ENCODE results near the gene HBS1L. TPM values are rescaled to one million over a fixed set of nuclear protein-coding genes. Genes with fewer than 3 reads are reported as not detected.
A peak's percentile ranks its signal among the peaks of the same experiment; 100 is the strongest.

The HBS1L gene
- total RNA-seq, 5 donors from 2014 or later (not counting 1 experiment from before 2014, with no cell fraction given), result 51.4 to 112 (median 69.7) TPM

DNA sequence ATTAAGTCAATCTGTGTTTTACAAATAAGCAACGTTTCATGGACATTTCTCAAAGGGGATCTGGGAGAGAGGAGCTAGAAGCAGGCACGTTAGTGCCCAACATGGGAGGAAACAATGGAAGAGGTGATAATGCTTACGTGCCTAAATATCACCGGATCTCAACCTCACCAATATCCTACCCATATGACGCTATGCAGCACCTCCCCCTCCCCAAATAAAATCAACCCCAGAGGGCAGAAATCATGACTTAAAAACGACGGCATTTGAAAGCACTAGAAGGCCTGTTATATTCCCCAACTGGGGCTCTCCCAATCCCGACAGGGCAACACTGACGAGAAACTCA is 425 bp downstream of the HBS1L start:
- no peaks in the 10 kb centered on the region for H3K27me3 ChIP-seq (replicated peaks in 1 of 2; ENCODE audit: control insufficient read depth in 2 of 2, extremely low read depth in 1 of 2, insufficient read depth in 2 of 2, low read length in 1 of 2)
- H3K9me3 ChIP-seq, result no peaks in the 10 kb centered on the region
- H3K27ac Mint-ChIP-seq, result peak overlapping the region; percentile 89 to 98
- DNase-seq (peak in 7 of 35 experiments; percentile 8 to 56 (median 15)), ATAC-seq (replicated peaks in 1 of 4) (peak; percentile 1 to 20 (median 2))
- H3K4me3 ChIP-seq (ENCODE audit: control insufficient read depth in 1 of 2, extremely low read depth in 1 of 2, low read length in 1 of 2), result peak overlapping the region; percentile 87 to 100
- peaks cover 43 to 46% (median 43%) of the 10 kb centered on the region in 3 donors for H3K4me1 Mint-ChIP-seq
- H3K36me3 Mint-ChIP-seq, result peaks cover 14% of the 10 kb centered on the region
- ChIA-PET CTCF (interaction anchor here in 1 of 2 donors (1.0 to 2.6 kb wide), 5 partner anchors 13 to 130 kb away, joined by 3 to 26 read pairs (median 5); no protein-coding TSS in a partner anchor), POLR2A (interaction anchor here (0.5 to 1.9 kb wide), 12 partner anchors 11 to 445 kb away, joined by 3 to 16 read pairs (median 6); no protein-coding TSS in a partner anchor)
- H3K4me1 ChIP-seq (ENCODE audit: control insufficient read depth in 1 of 2, extremely low read depth in 1 of 2, insufficient read depth in 2 of 2, low read length in 2 of 2), result peaks cover 19 to 23% of the 10 kb centered on the region in 2 experiments
- peak overlapping the region; percentile 92 to 100 (median 99) for H3K4me3 Mint-ChIP-seq
- H3K27me3 Mint-ChIP-seq, result no peaks in the 10 kb centered on the region
- H3K9me3 Mint-ChIP-seq, result no peaks in the 10 kb centered on the region
- H3K27ac ChIP-seq (ENCODE audit: low read length), result peak overlapping the region; percentile 95
- peaks cover 0 to 8% of the 10 kb centered on the region in 2 donors for H3K36me3 ChIP-seq (ENCODE audit: control insufficient read depth in 2 of 2, extremely low read depth in 1 of 2, insufficient read depth in 1 of 2, low read length in 1 of 2)
- WGBS (ENCODE audit: insufficient coverage), result 0% methylated on average over 5 of the region's 9 CpGs

- ChIA-PET POLR2A (interaction anchor here in 1 of 2 donors (1.0 kb wide), 1 partner anchor 33 kb away, joined by 6 read pairs; no protein-coding TSS in a partner anchor), CTCF (interaction anchor here in 1 of 2 donors (1.8 kb wide), 1 partner anchor 131 kb away, joined by 7 read pairs; no protein-coding TSS in a partner anchor)
- Mint-ChIP-seq H3K9me3 (no peaks in the 10 kb centered on the region), H3K27me3 (no peaks in the 10 kb centered on the region), H3K27ac (peak overlapping the region; percentile 89 to 98), H3K4me1 (peaks cover 50 to 52% (median 50%) of the 10 kb centered on the region in 3 donors), H3K36me3 (peaks cover 22% of the 10 kb centered on the region), H3K4me3 (peak overlapping the region; percentile 92 to 100 (median 99))
- H3K36me3 ChIP-seq (ENCODE audit: control insufficient read depth in 2 of 2, extremely low read depth in 1 of 2, insufficient read depth in 1 of 2, low read length in 1 of 2), result peaks cover 0 to 14% of the 10 kb centered on the region in 2 donors
- ATAC-seq (replicated peaks in 1 of 4) (no peak), DNase-seq (no peak)
- peak overlapping the region; percentile 87 to 100 for H3K4me3 ChIP-seq (ENCODE audit: control insufficient read depth in 1 of 2, extremely low read depth in 1 of 2, low read length in 1 of 2)
- H3K27ac ChIP-seq (ENCODE audit: low read length), result peak overlapping the region; percentile 95
- no CpG with 5 or more reads among the region's 2 CpGs for WGBS (ENCODE audit: insufficient coverage)
- H3K27me3 ChIP-seq (replicated peaks in 1 of 2; ENCODE audit: control insufficient read depth in 2 of 2, extremely low read depth in 1 of 2, insufficient read depth in 2 of 2, low read length in 1 of 2), result no peaks in the 10 kb centered on the region
- H3K9me3 ChIP-seq, result no peaks in the 10 kb centered on the region
- peaks cover 19 to 23% of the 10 kb centered on the region in 2 experiments for H3K4me1 ChIP-seq (ENCODE audit: control insufficient read depth in 1 of 2, extremely low read depth in 1 of 2, insufficient read depth in 2 of 2, low read length in 2 of 2)
Observed at GRCh38 chr6:135053406-135053805, 1.2 kb downstream of the HBS1L start.

DNA sequence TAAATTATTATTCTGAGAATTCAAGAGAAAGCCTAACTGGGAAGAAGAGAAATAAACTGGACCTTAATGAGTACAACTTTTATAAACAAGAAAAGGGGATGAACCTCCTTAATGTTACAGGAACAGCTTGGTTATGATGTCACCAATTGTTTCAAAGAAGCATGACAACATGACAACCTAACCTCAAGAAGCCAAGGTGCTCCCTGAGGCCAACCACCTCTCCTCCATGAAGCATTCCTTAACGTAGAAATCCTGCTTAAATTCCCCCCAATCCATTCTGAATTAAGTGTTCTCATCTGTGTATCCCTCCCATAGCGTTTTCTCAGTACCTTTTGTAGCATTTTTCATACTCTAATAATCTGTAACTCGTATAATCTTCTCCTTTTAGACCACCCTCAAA is 1.7 kb downstream of the HBS1L start:
- DNase-seq (peak in 1 of 35 experiments; percentile 15), ATAC-seq (replicated peaks in 1 of 4) (no peak)
- Histone ChIP-seq H3K27ac (ENCODE audit: low read length) (no peak overlapping the region), H3K4me1 (ENCODE audit: control insufficient read depth in 1 of 2, extremely low read depth in 1 of 2, insufficient read depth in 2 of 2, low read length in 2 of 2) (peaks cover 19 to 23% of the 10 kb centered on the region in 2 experiments), H3K36me3 (ENCODE audit: control insufficient read depth in 2 of 2, extremely low read depth in 1 of 2, insufficient read depth in 1 of 2, low read length in 1 of 2) (peaks cover 0 to 19% of the 10 kb centered on the region in 2 donors), H3K4me3 (ENCODE audit: control insufficient read depth in 1 of 2, extremely low read depth in 1 of 2, low read length in 1 of 2) (no peak overlapping the region), H3K27me3 (replicated peaks in 1 of 2; ENCODE audit: control insufficient read depth in 2 of 2, extremely low read depth in 1 of 2, insufficient read depth in 2 of 2, low read length in 1 of 2) (no peaks in the 10 kb centered on the region), H3K9me3 (no peaks in the 10 kb centered on the region)
- Mint-ChIP-seq H3K4me3 (peak overlapping the region; percentile 92 to 100 (median 99)), H3K27me3 (no peaks in the 10 kb centered on the region), H3K9me3 (no peaks in the 10 kb centered on the region), H3K4me1 (peaks cover 54 to 56% (median 55%) of the 10 kb centered on the region in 3 donors), H3K27ac (peak overlapping the region; percentile 4 to 98), H3K36me3 (peaks cover 27% of the 10 kb centered on the region)
- CTCF ChIA-PET, result no interaction called here
- POLR2A ChIA-PET, result interaction anchor here (0.8 to 1.1 kb wide), 3 partner anchors 12 to 34 kb away, joined by 3 to 6 read pairs (median 4); no protein-coding TSS in a partner anchor
- WGBS (ENCODE audit: insufficient coverage), result 20% methylated on average over 1 of the region's 3 CpGs

DNA sequence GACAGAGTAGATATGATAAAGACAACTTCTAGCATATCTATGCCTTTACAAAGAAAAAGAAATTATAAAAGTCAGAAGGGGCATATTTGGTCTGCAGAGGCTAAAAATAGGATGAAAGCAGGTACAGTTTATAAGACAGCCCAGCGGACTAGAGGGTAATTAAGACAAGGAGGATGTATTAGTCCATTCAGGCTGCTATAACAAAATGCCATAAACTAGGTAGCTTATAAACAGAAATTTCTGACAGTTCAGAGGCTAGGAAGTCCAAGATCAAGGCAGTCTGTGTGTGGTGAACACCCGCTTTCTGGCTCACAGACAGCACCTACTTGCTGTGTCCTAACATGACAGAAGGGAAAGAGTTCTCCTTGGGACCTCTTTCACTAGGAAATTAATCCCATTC is 5.7 kb downstream of the HBS1L start:
- ATAC-seq (replicated peaks in 1 of 4), result no peak
- Mint-ChIP-seq H3K27me3 (no peaks in the 10 kb centered on the region), H3K36me3 (peaks cover 37% of the 10 kb centered on the region), H3K4me1 (peaks cover 70 to 81% (median 74%) of the 10 kb centered on the region in 3 donors), H3K9me3 (no peaks in the 10 kb centered on the region), H3K4me3 (no peak overlapping the region), H3K27ac (peak overlapping the region; percentile 63 to 72)
- no peak for DNase-seq
- peaks cover 0 to 22% of the 10 kb centered on the region in 2 donors for H3K36me3 ChIP-seq (ENCODE audit: control insufficient read depth in 2 of 2, extremely low read depth in 1 of 2, insufficient read depth in 1 of 2, low read length in 1 of 2)
- H3K27me3 ChIP-seq (replicated peaks in 1 of 2; ENCODE audit: control insufficient read depth in 2 of 2, extremely low read depth in 1 of 2, insufficient read depth in 2 of 2, low read length in 1 of 2), result no peaks in the 10 kb centered on the region
- no peak overlapping the region for H3K4me3 ChIP-seq (ENCODE audit: control insufficient read depth in 1 of 2, extremely low read depth in 1 of 2, low read length in 1 of 2)
- CTCF ChIA-PET, result interaction anchor here in 1 of 2 donors (0.6 kb wide), 1 partner anchor 624 kb away, joined by 3 read pairs; no protein-coding TSS in a partner anchor
- no peaks in the 10 kb centered on the region for H3K9me3 ChIP-seq
- H3K27ac ChIP-seq (ENCODE audit: low read length), result no peak overlapping the region
- WGBS (ENCODE audit: insufficient coverage), result no CpG with 5 or more reads among the region's 2 CpGs
- H3K4me1 ChIP-seq (ENCODE audit: control insufficient read depth in 1 of 2, extremely low read depth in 1 of 2, insufficient read depth in 2 of 2, low read length in 2 of 2), result peaks cover 14 to 30% of the 10 kb centered on the region in 2 experiments
- POLR2A ChIA-PET, result interaction anchor here in 1 of 2 donors (0.5 kb wide), 1 partner anchor 135 kb away, joined by 5 read pairs; no protein-coding TSS in a partner anchor

DNA sequence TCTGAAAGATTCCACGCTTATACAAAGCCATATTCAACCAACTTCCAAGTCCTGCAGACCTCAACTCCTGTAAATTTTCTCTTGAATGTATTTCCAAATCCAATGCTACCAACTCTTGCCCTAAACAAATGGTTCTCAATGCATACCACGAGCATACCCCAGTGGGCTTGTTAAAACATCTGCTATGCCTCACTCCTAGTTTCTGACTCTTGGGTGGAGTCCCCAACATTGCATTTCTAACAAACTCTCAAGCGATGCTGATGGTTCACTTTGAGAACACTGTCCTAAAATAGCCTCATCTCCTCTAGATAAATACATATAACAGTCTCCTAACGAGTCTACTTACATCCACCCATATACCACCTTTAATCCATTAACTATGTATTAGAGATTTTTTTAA is 7.3 kb downstream of the HBS1L start:
- no peaks in the 10 kb centered on the region for H3K27me3 Mint-ChIP-seq

DNA sequence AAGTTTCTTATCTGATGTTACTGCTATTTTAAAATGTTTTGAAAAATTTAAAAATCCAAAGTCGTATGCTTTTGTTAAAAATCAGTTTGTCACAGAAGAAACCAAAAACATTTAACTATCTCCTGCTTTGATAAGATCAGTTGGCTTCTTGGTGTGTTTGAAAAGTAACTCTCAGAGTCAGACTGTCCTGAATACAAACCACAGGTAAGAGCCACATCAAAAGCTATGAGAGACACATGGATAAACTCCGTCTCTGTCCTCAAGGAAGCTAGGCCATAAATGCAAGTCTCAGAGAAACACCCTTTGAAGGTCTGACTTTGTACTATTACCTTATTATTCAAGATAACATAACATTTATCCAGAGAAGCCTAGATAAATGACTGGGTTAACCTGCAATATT is 7.7 kb downstream of the HBS1L start:
- H3K4me3 Mint-ChIP-seq, result peak overlapping the region in 1 of 3 donors; percentile 35
- WGBS (ENCODE audit: insufficient coverage), result no CpG with 5 or more reads among the region's 2 CpGs
- H3K27me3 Mint-ChIP-seq, result no peaks in the 10 kb centered on the region
- Histone ChIP-seq H3K27ac (ENCODE audit: low read length) (no peak overlapping the region), H3K27me3 (replicated peaks in 1 of 2; ENCODE audit: control insufficient read depth in 2 of 2, extremely low read depth in 1 of 2, insufficient read depth in 2 of 2, low read length in 1 of 2) (no peaks in the 10 kb centered on the region), H3K9me3 (no peaks in the 10 kb centered on the region), H3K4me1 (ENCODE audit: control insufficient read depth in 1 of 2, extremely low read depth in 1 of 2, insufficient read depth in 2 of 2, low read length in 2 of 2) (peaks cover 10 to 18% of the 10 kb centered on the region in 2 experiments), H3K4me3 (ENCODE audit: control insufficient read depth in 1 of 2, extremely low read depth in 1 of 2, low read length in 1 of 2) (no peak overlapping the region), H3K36me3 (ENCODE audit: control insufficient read depth in 2 of 2, extremely low read depth in 1 of 2, insufficient read depth in 1 of 2, low read length in 1 of 2) (peaks cover 0 to 24% of the 10 kb centered on the region in 2 donors)
- peaks cover 41% of the 10 kb centered on the region for H3K36me3 Mint-ChIP-seq
- POLR2A ChIA-PET, result interaction anchor here in 1 of 2 donors (0.5 kb wide), 1 partner anchor 13 kb away, joined by 3 read pairs; no protein-coding TSS in a partner anchor
- peaks cover 62 to 78% (median 71%) of the 10 kb centered on the region in 3 donors for H3K4me1 Mint-ChIP-seq
- no peaks in the 10 kb centered on the region for H3K9me3 Mint-ChIP-seq
- peak overlapping the region; percentile 40 to 72 for H3K27ac Mint-ChIP-seq
- CTCF ChIA-PET, result interaction anchor here in 1 of 2 donors (0.8 kb wide), 1 partner anchor 12 kb away, joined by 3 read pairs; no protein-coding TSS in a partner anchor
- DNase-seq (peak in 1 of 35 experiments; percentile 16), ATAC-seq (replicated peaks in 1 of 4) (peak in 1 of 4 experiments; percentile 47)

More for the DNA sequence above, 7.3 kb downstream of the HBS1L start:
- Mint-ChIP-seq H3K36me3 (peaks cover 41% of the 10 kb centered on the region), H3K4me3 (peak overlapping the region in 1 of 3 donors; percentile 35), H3K9me3 (no peaks in the 10 kb centered on the region), H3K4me1 (peaks cover 65 to 79% (median 72%) of the 10 kb centered on the region in 3 donors), H3K27ac (peak overlapping the region; percentile 40 to 72)
- ChIA-PET POLR2A (no interaction called here), CTCF (interaction anchor here in 1 of 2 donors (0.6 kb wide), 1 partner anchor 288 kb away, joined by 4 read pairs; no protein-coding TSS in a partner anchor)
- DNase-seq (no peak), ATAC-seq (replicated peaks in 1 of 4) (peak in 1 of 4 experiments; percentile 28)
- no peaks in the 10 kb centered on the region for H3K27me3 ChIP-seq (replicated peaks in 1 of 2; ENCODE audit: control insufficient read depth in 2 of 2, extremely low read depth in 1 of 2, insufficient read depth in 2 of 2, low read length in 1 of 2)
- no peak overlapping the region for H3K4me3 ChIP-seq (ENCODE audit: control insufficient read depth in 1 of 2, extremely low read depth in 1 of 2, low read length in 1 of 2)
- no peak overlapping the region for H3K27ac ChIP-seq (ENCODE audit: low read length)
- H3K4me1 ChIP-seq (ENCODE audit: control insufficient read depth in 1 of 2, extremely low read depth in 1 of 2, insufficient read depth in 2 of 2, low read length in 2 of 2), result peaks cover 11 to 18% of the 10 kb centered on the region in 2 experiments
- peaks cover 0 to 22% of the 10 kb centered on the region in 2 donors for H3K36me3 ChIP-seq (ENCODE audit: control insufficient read depth in 2 of 2, extremely low read depth in 1 of 2, insufficient read depth in 1 of 2, low read length in 1 of 2)
- no peaks in the 10 kb centered on the region for H3K9me3 ChIP-seq
- 93% methylated on average over 2 of the region's 4 CpGs for WGBS (ENCODE audit: insufficient coverage)

Data from T-cell (primary cell).